Measurements from ENCODE around the gene NQO1.

Gene NQO1

DNA sequence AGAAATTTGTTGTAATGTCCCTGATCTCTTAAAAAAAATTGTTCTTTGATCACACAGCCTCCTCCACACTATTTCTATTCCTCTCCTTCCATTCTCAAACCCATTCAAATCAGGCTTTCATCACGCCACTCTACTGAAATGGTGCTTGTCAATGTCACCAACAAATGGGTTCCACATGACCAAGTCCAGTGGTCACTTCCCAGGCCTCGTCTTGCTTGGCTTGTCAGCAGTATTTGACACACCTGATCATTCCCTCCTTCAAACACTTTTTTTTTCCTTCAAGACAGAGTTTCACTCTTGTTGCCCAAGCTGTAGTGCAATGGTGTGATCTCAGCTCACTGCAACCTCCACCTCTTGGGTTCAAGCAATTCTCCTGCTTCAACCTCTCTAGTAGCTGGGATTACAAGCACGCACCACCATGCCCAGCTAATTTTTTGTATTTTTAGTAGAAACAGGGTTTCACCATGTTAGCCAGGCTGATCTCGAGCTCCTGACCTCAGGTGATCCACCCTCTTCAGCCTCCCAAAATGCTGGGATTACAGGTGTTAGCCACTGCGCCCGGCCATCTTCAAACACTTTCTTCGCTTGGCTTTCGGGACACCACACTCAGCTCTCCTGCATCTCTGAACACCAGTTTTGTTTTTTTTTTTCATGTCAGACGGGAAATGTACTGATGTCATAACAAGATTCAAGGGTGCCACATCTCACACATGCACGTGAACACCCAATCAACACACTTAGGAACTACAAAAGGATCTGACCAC lies 18.3 kb downstream of the NQO1 start:
- H3K9ac ChIP-seq (ENCODE audit: low read length in 5 of 5), result no peak overlapping the region
- H3K27ac ChIP-seq (ENCODE audit: low read depth, low read length), result no peak overlapping the region
- peaks cover 0 to 32% (median 23%) of the 10 kb centered on the region in 5 donors for H3K36me3 ChIP-seq (ENCODE audit: control insufficient read depth in 5 of 5, insufficient read depth in 5 of 5, low read length in 5 of 5)

DNA sequence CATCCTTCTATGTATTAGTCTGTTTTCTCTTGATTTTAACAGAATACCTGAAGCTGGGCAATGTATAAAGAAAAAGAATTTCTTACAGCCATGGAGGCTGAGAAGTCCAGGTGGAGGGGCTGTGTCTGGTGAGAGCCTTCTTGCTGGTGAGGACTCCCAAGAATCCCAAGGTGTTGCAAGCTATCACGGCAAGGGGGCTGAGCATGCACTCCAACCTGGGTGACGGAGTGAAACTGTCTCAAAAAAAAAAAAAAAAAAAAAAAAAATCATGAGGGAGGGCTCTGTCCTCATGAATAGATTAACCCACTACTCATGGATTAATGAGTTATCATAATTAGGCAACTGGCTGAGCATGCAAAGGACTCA lies 19.4 kb downstream of the NQO1 start:
- no peaks in the 10 kb centered on the region for H3K27me3 ChIP-seq (ENCODE audit: control insufficient read depth in 5 of 5, insufficient read depth in 4 of 5, low read length in 5 of 5)
- H3K9ac ChIP-seq (ENCODE audit: low read length in 5 of 5), result no peak overlapping the region
- no peak overlapping the region for H3K4me3 ChIP-seq (ENCODE audit: low read depth in 1 of 5, low read length in 5 of 5)
- H3K36me3 ChIP-seq (ENCODE audit: control insufficient read depth in 5 of 5, insufficient read depth in 5 of 5, low read length in 5 of 5), result peaks cover 0 to 25% (median 14%) of the 10 kb centered on the region in 5 donors
- H3K4me1 ChIP-seq (ENCODE audit: control insufficient read depth in 5 of 5, insufficient read depth in 5 of 5, low read length in 5 of 5), result peaks cover 0 to 8% (median 7%) of the 10 kb centered on the region in 5 donors
- peak overlapping the region; percentile 15 for H3K27ac ChIP-seq (ENCODE audit: low read depth, low read length)
- H3K9me3 ChIP-seq (ENCODE audit: control insufficient read depth in 5 of 5, low read length in 5 of 5), result no peaks in the 10 kb centered on the region

More for the DNA sequence above, 18.3 kb downstream of the NQO1 start:
- no peaks in the 10 kb centered on the region for H3K9me3 ChIP-seq (ENCODE audit: control insufficient read depth in 5 of 5, low read length in 5 of 5)
- no peak overlapping the region for H3K4me3 ChIP-seq (ENCODE audit: low read depth in 1 of 5, low read length in 5 of 5)
- no peaks in the 10 kb centered on the region for H3K27me3 ChIP-seq (ENCODE audit: control insufficient read depth in 5 of 5, insufficient read depth in 4 of 5, low read length in 5 of 5)
- peaks cover 0 to 11% (median 7%) of the 10 kb centered on the region in 5 donors for H3K4me1 ChIP-seq (ENCODE audit: control insufficient read depth in 5 of 5, insufficient read depth in 5 of 5, low read length in 5 of 5)

DNA sequence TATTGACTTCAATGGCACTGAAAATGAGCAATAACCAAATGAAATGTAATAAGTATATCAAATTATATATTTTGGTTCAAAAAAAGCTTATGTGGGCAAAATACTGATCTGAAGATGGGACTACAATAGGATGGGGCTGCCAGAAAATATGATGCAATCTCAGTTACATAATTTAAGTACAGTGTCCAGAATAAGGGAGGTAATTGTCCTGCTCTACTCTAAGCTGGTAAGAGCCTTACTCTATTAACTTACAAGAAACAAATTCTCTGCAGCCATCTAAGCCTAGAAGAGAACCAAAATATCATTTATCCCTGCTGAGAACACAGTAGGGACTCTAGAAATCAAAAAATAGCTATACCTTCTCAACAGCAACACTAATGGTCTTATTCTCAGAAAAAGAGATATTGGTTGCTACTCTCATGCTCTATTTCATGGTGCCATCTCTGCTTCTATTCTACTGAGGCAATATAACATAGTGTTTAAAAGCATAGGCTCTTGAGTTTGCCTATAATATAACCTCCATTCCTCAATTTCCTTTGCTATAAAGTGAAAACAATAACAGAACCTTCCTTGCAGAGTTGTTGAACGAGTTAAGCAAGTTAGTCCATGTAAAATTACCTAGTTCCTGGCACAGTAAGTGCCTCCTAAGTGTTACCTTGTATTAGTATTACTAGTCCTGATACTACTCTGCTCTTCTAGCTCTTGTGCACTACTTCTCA lies 19.9 kb downstream of the NQO1 start:
- H3K9me3 ChIP-seq (ENCODE audit: control insufficient read depth in 5 of 5, low read length in 5 of 5), result no peaks in the 10 kb centered on the region
- no peaks in the 10 kb centered on the region for H3K27me3 ChIP-seq (ENCODE audit: control insufficient read depth in 5 of 5, insufficient read depth in 4 of 5, low read length in 5 of 5)
- H3K36me3 ChIP-seq (ENCODE audit: control insufficient read depth in 5 of 5, insufficient read depth in 5 of 5, low read length in 5 of 5), result peaks cover 0 to 21% (median 15%) of the 10 kb centered on the region in 5 donors
- H3K4me1 ChIP-seq (ENCODE audit: control insufficient read depth in 5 of 5, insufficient read depth in 5 of 5, low read length in 5 of 5), result peaks cover 0 to 8% (median 7%) of the 10 kb centered on the region in 5 donors
- no peak overlapping the region for H3K4me3 ChIP-seq (ENCODE audit: low read depth in 1 of 5, low read length in 5 of 5)
- H3K27ac ChIP-seq (ENCODE audit: low read depth, low read length), result peak overlapping the region; percentile 15
- H3K9ac ChIP-seq (ENCODE audit: low read length in 5 of 5), result no peak overlapping the region

GRCh38 chr16:69703638-69704037 lies 22.7 kb downstream of the NQO1 start:
- Histone ChIP-seq H3K27me3 (ENCODE audit: control insufficient read depth in 5 of 5, insufficient read depth in 4 of 5, low read length in 5 of 5) (no peaks in the 10 kb centered on the region), H3K9me3 (ENCODE audit: control insufficient read depth in 5 of 5, low read length in 5 of 5) (no peaks in the 10 kb centered on the region), H3K9ac (ENCODE audit: low read length in 5 of 5) (no peak overlapping the region), H3K27ac (ENCODE audit: low read depth, low read length) (no peak overlapping the region), H3K4me3 (ENCODE audit: low read depth in 1 of 5, low read length in 5 of 5) (no peak overlapping the region), H3K36me3 (ENCODE audit: control insufficient read depth in 5 of 5, insufficient read depth in 5 of 5, low read length in 5 of 5) (peaks cover 5 to 15% (median 12%) of the 10 kb centered on the region in 5 donors), H3K4me1 (ENCODE audit: control insufficient read depth in 5 of 5, insufficient read depth in 5 of 5, low read length in 5 of 5) (peaks cover 0 to 5% (median 4%) of the 10 kb centered on the region in 5 donors)

DNA sequence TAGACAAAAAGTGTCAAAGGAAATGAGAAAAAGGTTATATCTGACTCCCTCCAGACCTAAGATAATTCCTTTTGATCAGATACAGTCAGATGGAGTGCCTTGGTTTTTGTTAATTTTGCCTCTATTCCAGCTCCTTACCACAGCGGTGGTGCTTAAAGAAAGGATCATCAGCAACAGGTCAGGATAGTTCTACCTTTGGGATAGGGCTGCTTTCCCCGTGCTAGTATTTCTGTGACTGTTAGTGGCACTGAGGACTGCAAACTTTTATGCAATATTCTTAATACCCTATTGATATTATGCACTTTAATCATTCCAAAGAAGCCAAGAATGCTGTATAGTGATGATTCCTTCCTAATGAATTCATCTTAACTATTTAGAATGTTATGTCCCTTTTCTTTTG lies 24.5 kb downstream of the NQO1 start:
- no peak overlapping the region for H3K4me3 ChIP-seq (ENCODE audit: low read depth in 1 of 5, low read length in 5 of 5)
- peaks cover 13 to 24% (median 14%) of the 10 kb centered on the region in 5 donors for H3K36me3 ChIP-seq (ENCODE audit: control insufficient read depth in 5 of 5, insufficient read depth in 5 of 5, low read length in 5 of 5)
- H3K27me3 ChIP-seq (ENCODE audit: control insufficient read depth in 5 of 5, insufficient read depth in 4 of 5, low read length in 5 of 5), result no peaks in the 10 kb centered on the region
- H3K9me3 ChIP-seq (ENCODE audit: control insufficient read depth in 5 of 5, low read length in 5 of 5), result no peaks in the 10 kb centered on the region
- no peak overlapping the region for H3K9ac ChIP-seq (ENCODE audit: low read length in 5 of 5)
- H3K4me1 ChIP-seq (ENCODE audit: control insufficient read depth in 5 of 5, insufficient read depth in 5 of 5, low read length in 5 of 5), result peaks cover 0 to 5% (median 4%) of the 10 kb centered on the region in 5 donors
- no peak overlapping the region for H3K27ac ChIP-seq (ENCODE audit: low read depth, low read length)

GRCh38 chr16:69701452-69701851 lies 24.9 kb downstream of the NQO1 start:
- H3K9ac ChIP-seq (ENCODE audit: low read length in 5 of 5), result no peak overlapping the region
- H3K36me3 ChIP-seq (ENCODE audit: control insufficient read depth in 5 of 5, insufficient read depth in 5 of 5, low read length in 5 of 5), result peaks cover 11 to 24% (median 15%) of the 10 kb centered on the region in 5 donors
- no peaks in the 10 kb centered on the region for H3K27me3 ChIP-seq (ENCODE audit: control insufficient read depth in 5 of 5, insufficient read depth in 4 of 5, low read length in 5 of 5)
- no peaks in the 10 kb centered on the region for H3K9me3 ChIP-seq (ENCODE audit: control insufficient read depth in 5 of 5, low read length in 5 of 5)
- H3K27ac ChIP-seq (ENCODE audit: low read depth, low read length), result no peak overlapping the region
- no peak overlapping the region for H3K4me3 ChIP-seq (ENCODE audit: low read depth in 1 of 5, low read length in 5 of 5)
- peaks cover 0 to 4% (median 3%) of the 10 kb centered on the region in 5 donors for H3K4me1 ChIP-seq (ENCODE audit: control insufficient read depth in 5 of 5, insufficient read depth in 5 of 5, low read length in 5 of 5)

- Histone ChIP-seq H3K4me1 (ENCODE audit: control insufficient read depth in 5 of 5, insufficient read depth in 5 of 5, low read length in 5 of 5) (no peaks in the 10 kb centered on the region), H3K27ac (ENCODE audit: low read depth, low read length) (no peak overlapping the region), H3K9me3 (ENCODE audit: control insufficient read depth in 5 of 5, low read length in 5 of 5) (no peaks in the 10 kb centered on the region), H3K9ac (ENCODE audit: low read length in 5 of 5) (no peak overlapping the region), H3K27me3 (ENCODE audit: control insufficient read depth in 5 of 5, insufficient read depth in 4 of 5, low read length in 5 of 5) (no peaks in the 10 kb centered on the region), H3K36me3 (ENCODE audit: control insufficient read depth in 5 of 5, insufficient read depth in 5 of 5, low read length in 5 of 5) (peaks cover 26 to 40% (median 29%) of the 10 kb centered on the region in 5 donors), H3K4me3 (ENCODE audit: low read depth in 1 of 5, low read length in 5 of 5) (no peak overlapping the region)
These were observed 26.4 kb downstream of the NQO1 start for GRCh38 chr16:69699915-69700314.

- H3K27me3 ChIP-seq (ENCODE audit: control insufficient read depth in 5 of 5, insufficient read depth in 4 of 5, low read length in 5 of 5), result no peaks in the 10 kb centered on the region
- H3K36me3 ChIP-seq (ENCODE audit: control insufficient read depth in 5 of 5, insufficient read depth in 5 of 5, low read length in 5 of 5), result peaks cover 35 to 55% (median 41%) of the 10 kb centered on the region in 5 donors
These were observed 28.0 kb downstream of the NQO1 start for GRCh38 chr16:69698404-69698803.

GRCh38 chr16:69693916-69694315 lies 32.4 kb downstream of the NQO1 start:
- Histone ChIP-seq H3K4me1 (ENCODE audit: control insufficient read depth in 5 of 5, insufficient read depth in 5 of 5, low read length in 5 of 5) (no peaks in the 10 kb centered on the region), H3K27me3 (ENCODE audit: control insufficient read depth in 5 of 5, insufficient read depth in 4 of 5, low read length in 5 of 5) (no peaks in the 10 kb centered on the region), H3K4me3 (ENCODE audit: low read depth in 1 of 5, low read length in 5 of 5) (no peak overlapping the region), H3K9ac (ENCODE audit: low read length in 5 of 5) (no peak overlapping the region), H3K9me3 (ENCODE audit: control insufficient read depth in 5 of 5, low read length in 5 of 5) (no peaks in the 10 kb centered on the region), H3K36me3 (ENCODE audit: control insufficient read depth in 5 of 5, insufficient read depth in 5 of 5, low read length in 5 of 5) (peaks cover 53 to 69% (median 61%) of the 10 kb centered on the region in 5 donors), H3K27ac (ENCODE audit: low read depth, low read length) (no peak overlapping the region)

More at GRCh38 chr16:69698404-69698803, 28.0 kb downstream of the NQO1 start:
- H3K4me1 ChIP-seq (ENCODE audit: control insufficient read depth in 5 of 5, insufficient read depth in 5 of 5, low read length in 5 of 5), result no peaks in the 10 kb centered on the region
- no peak overlapping the region for H3K27ac ChIP-seq (ENCODE audit: low read depth, low read length)
- H3K9me3 ChIP-seq (ENCODE audit: control insufficient read depth in 5 of 5, low read length in 5 of 5), result no peaks in the 10 kb centered on the region
- no peak overlapping the region for H3K4me3 ChIP-seq (ENCODE audit: low read depth in 1 of 5, low read length in 5 of 5)
- H3K9ac ChIP-seq (ENCODE audit: low read length in 5 of 5), result no peak overlapping the region

Measured in subcutaneous abdominal adipose tissue (tissue), 5 donors.